Activated CD8-positive, alpha-beta memory T cell treated with anti-CD3 and anti-CD28 coated beads for 36 hours (primary cell): ENCODE measurements around the gene PSEN1. TPM values are rescaled to one million over a fixed set of nuclear protein-coding genes. Genes with fewer than 3 reads are reported as not detected.
"Not testable (repeated sequence)": the region's sequence is repeated elsewhere in the genome, so short reads cannot be mapped to it uniquely, and the experiment has no call there.

Experiments used
- CTCF ChIA-PET: fragments of 350-600 bp; sonication (Branson Sonifier 250); formaldehyde crosslinking; loops from one replicate; lab custom pipeline; 2021; ENCODE audit warnings: antibody characterized with exemption; lab: Charles Lee
- POLR2A ChIA-PET: fragments of 350-600 bp; sonication (Branson Sonifier 250); formaldehyde crosslinking; loops from one replicate; lab custom pipeline; 2021; ENCODE audit warnings: antibody characterized with exemption; lab: Charles Lee
- total RNA-seq, 2 experiments: library from RNA; stranded (reverse); gene quantifications; one replicate each; pipeline ENCODE4 v1.2.3, GENCODE V29; 2021

The PSEN1 gene
- total RNA-seq, 2 experiments from 2014 or later = 26.2 to 30.9 TPM

DNA sequence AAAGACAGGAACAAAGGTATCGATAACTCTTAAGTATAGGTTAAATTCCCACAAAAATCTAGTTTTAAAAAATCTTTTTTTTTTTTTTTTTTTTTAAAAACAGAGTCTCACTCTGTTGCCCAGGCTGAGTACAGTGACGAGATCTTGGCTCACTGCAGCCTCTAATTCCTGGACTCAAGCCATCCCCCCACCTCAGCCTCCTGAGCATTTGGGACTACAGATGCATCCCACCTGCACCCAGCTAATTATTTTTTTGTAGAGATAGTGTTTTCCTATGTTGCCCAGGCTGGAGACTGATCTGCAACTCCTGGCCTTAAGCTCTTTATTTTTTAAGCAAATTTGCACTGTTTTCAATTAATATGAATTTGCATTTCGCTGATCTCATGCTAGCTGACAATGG, 9.8 kb downstream of the PSEN1 start:
- ChIA-PET POLR2A (no interaction called here), CTCF (interaction anchor here (0.7 kb wide), 1 partner anchor 10 kb away, joined by 4 read pairs; no protein-coding TSS in a partner anchor)

DNA sequence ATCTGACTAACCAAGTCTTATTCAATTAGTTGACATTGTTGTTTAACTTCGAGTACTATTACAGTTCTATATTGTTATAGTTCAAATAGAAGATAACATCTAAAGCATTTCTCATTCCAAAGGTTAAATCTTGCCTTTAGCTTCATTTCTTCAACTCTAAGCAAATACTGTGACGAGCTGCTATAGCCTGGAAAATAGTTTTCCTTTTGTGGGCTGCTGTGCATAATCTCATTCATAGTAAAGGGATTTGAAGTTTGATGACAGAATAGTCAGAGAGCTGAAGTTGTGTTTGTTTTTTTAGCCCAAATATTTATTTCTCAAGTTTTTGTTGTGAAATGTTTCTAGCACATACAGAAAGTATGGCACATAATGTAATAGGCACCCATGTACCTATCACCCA, 13.4 kb downstream of the PSEN1 start:
- CTCF ChIA-PET = no interaction called here
- POLR2A ChIA-PET = interaction anchor here (0.7 to 0.9 kb wide), 2 partner anchors 14 to 264 kb away, joined by 3 to 4 read pairs; partner anchors contain the start of gene PSEN1

DNA sequence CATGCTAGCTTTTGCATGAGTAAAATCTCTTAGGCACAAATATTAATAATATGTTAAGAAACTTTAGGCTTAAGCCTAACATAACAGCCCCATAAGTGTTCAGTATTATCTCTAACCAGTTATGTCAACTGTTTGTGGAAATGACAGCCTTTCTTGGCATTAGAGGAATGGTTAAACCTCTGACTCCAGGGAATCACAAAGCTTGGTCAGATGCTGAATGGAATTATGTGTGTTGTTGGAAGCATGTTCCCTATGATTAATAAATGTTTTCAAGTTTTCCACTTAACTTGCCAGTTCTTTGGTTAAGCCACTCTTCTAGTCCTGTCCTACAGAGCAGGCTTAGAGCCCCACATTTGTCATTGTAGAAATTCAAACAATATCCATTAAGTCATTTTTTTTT, 17.0 kb downstream of the PSEN1 start:
- ChIA-PET POLR2A (no interaction called here), CTCF (interaction anchor here (0.6 kb wide), 1 partner anchor 175 kb away, joined by 3 read pairs; no protein-coding TSS in a partner anchor)

- ChIA-PET CTCF (no interaction called here), POLR2A (no interaction called here)
These were observed 25.9 kb downstream of the PSEN1 start for GRCh38 chr14:73162251-73162650.

- POLR2A ChIA-PET = no interaction called here
- CTCF ChIA-PET = no interaction called here
These were observed 30.1 kb downstream of the PSEN1 start for GRCh38 chr14:73166399-73166798.

DNA sequence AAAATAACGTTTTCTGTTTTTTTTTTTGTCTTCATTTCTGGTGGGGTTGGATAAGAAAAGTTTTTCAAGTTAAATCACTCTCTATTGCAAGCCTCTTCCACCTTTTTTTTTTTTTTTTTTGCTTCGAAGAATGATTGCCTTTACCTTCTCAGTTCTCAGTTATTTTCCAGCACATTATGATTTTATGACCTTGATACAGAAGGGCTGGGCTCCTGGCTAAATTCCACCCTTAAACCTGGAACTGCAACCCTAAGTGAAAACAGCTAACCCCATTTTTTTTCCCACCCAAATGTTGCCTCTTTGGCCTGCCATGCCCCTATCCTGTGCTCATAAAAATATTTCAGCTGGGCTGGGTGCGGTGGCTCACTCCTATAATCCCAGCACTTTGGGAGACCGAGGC, 31.4 kb downstream of the PSEN1 start:
- CTCF ChIA-PET = no interaction called here

GRCh38 chr14:73168274-73168673, 32.0 kb downstream of the PSEN1 start:
- ChIA-PET POLR2A (no interaction called here), CTCF (no interaction called here)

More for the DNA sequence above, 31.4 kb downstream of the PSEN1 start:
- POLR2A ChIA-PET = no interaction called here

DNA sequence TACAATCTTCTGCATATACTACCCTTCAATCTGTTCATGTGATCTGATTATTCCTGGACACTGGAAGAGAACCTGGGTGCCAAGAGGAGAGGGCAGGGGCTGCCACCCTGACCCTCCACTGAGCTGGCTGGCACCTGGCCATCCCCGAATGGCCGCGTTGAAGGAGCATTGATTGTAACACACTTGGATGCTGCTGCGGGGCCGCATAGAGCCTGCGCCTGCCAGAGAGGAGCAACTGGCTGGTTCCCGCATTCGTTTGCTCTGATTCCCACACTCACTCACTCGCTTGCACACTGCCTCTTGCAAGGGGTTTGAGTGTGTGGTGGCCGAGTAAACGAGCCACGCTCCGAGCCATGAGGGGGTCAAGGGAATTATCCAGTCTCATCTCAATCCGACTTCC, 32.4 kb downstream of the PSEN1 start:
- POLR2A ChIA-PET = no interaction called here
- CTCF ChIA-PET = interaction anchor here (1.2 kb wide), 1 partner anchor 20 kb away, joined by 3 read pairs; no protein-coding TSS in a partner anchor

DNA sequence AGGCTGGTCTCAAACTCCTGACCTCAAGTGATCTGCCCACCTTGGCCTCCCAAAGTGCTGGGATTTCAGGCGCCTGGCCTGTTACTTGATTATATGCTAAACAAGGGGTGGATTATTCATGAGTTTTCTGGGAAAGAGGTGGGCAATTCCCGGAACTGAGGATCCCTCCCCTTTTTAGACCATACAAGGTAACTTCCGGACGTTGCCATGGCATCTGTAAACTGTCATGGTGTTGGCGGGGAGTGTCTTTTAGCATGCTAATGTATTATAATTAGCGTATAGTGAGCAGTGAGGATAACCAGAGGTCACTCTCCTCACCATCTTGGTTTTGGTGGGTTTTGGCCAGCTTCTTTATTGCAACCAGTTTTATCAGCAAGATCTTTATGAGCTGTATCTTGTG, 33.5 kb downstream of the PSEN1 start:
- POLR2A ChIA-PET = not testable (repeated sequence)
- CTCF ChIA-PET = interaction anchor here (1.2 kb wide), 1 partner anchor 21 kb away, joined by 3 read pairs; no protein-coding TSS in a partner anchor

DNA sequence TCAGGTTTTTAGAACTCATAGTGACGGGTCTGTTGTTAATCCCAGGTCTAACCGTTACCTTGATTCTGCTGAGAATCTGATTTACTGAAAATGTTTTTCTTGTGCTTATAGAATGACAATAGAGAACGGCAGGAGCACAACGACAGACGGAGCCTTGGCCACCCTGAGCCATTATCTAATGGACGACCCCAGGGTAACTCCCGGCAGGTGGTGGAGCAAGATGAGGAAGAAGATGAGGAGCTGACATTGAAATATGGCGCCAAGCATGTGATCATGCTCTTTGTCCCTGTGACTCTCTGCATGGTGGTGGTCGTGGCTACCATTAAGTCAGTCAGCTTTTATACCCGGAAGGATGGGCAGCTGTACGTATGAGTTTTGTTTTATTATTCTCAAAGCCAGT, 34.4 kb downstream of the PSEN1 start:
- POLR2A ChIA-PET = no interaction called here
- CTCF ChIA-PET = interaction anchor here (0.6 kb wide), 1 partner anchor 305 kb away, joined by 3 read pairs; no protein-coding TSS in a partner anchor

GRCh38 chr14:73172500-73172899, 36.2 kb downstream of the PSEN1 start:
- ChIA-PET CTCF (interaction anchor here (0.9 to 1.5 kb wide), 4 partner anchors 145 to 299 kb away, joined by 3 to 6 read pairs (median 4); no protein-coding TSS in a partner anchor), POLR2A (no interaction called here)

DNA sequence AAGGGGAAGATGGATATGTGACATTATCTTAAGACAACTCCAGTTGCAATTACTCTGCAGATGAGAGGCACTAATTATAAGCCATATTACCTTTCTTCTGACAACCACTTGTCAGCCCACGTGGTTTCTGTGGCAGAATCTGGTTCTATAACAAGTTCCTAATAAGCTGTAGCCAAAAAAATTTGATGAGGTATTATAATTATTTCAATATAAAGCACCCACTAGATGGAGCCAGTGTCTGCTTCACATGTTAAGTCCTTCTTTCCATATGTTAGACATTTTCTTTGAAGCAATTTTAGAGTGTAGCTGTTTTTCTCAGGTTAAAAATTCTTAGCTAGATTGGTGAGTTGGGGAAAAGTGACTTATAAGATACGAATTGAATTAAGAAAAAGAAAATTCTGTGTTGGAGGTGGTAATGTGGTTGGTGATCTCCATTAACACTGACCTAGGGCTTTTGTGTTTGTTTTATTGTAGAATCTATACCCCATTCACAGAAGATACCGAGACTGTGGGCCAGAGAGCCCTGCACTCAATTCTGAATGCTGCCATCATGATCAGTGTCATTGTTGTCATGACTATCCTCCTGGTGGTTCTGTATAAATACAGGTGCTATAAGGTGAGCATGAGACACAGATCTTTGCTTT, 36.9 kb downstream of the PSEN1 start:
- ChIA-PET POLR2A (no interaction called here), CTCF (interaction anchor here (0.6 to 1.5 kb wide), 4 partner anchors 145 to 306 kb away, joined by 3 to 6 read pairs (median 3); no protein-coding TSS in a partner anchor)

DNA sequence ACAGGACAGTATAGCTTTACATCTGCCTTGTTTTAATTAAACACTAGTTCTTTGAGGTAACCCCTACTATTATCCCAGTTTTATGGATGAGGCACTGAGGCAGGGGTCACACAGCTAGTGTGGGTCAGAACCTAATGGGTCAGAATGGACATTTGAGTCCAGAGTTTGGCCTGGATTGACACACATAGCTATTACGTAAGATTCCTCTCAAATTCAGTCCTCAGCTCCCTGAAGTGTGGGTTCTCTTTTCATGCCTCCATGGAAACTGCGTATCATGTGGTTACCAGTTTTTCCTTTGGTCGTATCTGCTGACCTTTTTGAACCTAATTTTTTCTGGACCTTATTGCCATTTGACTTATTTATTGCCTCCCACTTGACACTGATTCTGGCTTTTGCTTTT, 40.4 kb downstream of the PSEN1 start:
- ChIA-PET POLR2A (interaction anchor here (0.6 kb wide), 1 partner anchor 1100 kb away, joined by 4 read pairs; no protein-coding TSS in a partner anchor), CTCF (no interaction called here)

GRCh38 chr14:73180385-73180805, 44.1 kb downstream of the PSEN1 start:
- ChIA-PET CTCF (no interaction called here), POLR2A (no interaction called here)

GRCh38 chr14:73180969-73181368, 44.7 kb downstream of the PSEN1 start:
- POLR2A ChIA-PET, CTCF ChIA-PET: not testable (repeated sequence)

DNA sequence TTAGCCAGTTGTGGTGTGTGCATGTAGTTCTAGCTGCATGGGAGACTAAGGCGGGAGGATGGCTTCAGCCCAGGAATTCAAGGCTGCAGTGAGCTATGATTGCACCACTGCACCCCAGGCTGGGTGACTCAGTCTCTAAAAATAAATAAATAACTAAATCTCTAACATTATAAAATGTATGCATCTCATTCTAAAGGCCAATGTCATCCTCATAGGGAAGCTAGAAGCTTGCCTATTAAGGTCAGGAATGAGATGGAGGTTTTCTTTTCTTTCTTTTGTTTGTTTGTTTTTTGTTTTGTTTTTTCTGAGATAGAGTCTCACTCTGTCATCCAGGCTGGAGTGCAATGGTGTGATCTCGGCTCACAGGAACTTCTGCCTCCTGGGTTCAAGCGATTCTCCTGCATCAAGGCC, 52.2 kb downstream of the PSEN1 start:
- ChIA-PET CTCF (no interaction called here), POLR2A (no interaction called here)

DNA sequence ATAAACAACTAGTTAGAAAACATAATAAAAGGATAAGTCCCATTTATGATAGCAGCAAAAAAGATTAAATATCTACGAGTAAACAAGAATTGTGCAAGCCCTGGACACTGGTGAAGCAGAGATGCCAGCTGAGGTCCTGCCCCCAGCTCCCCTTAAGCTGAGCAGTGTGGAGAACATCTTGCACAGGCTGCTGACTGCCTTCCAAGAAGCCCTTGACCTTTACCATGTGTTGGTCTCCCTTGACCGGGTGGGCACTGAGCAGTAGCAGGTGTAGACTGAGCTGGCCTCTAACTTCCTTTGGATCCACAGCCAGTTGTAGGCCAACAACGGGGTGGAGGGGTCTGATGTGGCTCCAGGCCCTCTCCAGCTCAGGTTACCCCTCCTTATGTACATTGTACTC, 53.3 kb downstream of the PSEN1 start:
- ChIA-PET CTCF (no interaction called here), POLR2A (no interaction called here)

- ChIA-PET POLR2A (no interaction called here), CTCF (no interaction called here)
These were observed 55.1 kb downstream of the PSEN1 start for GRCh38 chr14:73191441-73191840.

DNA sequence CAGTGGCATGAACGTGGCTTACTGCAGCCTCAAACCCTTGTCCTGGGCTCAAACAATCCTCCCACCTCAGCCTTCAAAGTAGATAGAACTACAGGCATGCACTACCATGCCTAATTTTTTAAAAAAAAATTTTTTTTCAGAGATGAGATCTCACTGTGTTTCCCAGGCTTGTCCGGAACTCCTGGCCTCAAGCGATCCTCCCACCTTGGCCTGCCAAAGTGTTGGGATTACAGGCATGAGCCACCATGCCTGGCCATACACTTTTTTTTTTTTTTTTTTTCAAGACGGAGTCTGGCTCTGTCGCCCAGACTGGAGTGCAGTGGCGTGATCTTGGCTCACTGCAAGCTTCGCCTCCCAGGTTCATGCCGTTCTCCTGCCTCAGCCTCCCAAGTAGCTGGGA, 58.0 kb downstream of the PSEN1 start:
- POLR2A ChIA-PET, CTCF ChIA-PET: not testable (repeated sequence)

DNA sequence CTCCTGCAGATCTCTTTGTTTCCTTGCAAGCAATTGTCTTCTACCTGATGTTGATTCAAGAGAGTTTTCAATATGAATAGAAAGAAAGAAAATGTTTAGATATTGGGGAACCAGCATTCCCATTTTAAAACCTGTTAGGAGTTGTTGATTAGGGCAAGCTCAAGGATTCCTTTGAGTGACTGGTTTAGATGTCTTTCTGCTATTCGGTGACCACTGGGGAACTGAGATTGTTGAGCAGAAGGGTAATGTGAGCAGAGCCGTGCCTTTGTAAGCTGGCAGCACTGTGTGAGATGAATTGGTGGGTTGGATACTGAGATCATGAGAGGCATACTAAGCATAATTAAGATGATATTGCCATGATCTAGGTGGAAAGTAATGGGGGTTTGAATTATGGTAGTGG, 61.9 kb downstream of the PSEN1 start:
- POLR2A ChIA-PET = no interaction called here
- CTCF ChIA-PET = interaction anchor here (0.7 kb wide), 1 partner anchor 192 kb away, joined by 3 read pairs; no protein-coding TSS in a partner anchor

GRCh38 chr14:73203527-73203926, 67.2 kb downstream of the PSEN1 start:
- ChIA-PET POLR2A (interaction anchor here (0.5 kb wide), 1 partner anchor 9 kb away, joined by 3 read pairs; no protein-coding TSS in a partner anchor), CTCF (interaction anchor here (1.6 kb wide), 1 partner anchor 27 kb away, joined by 3 read pairs; no protein-coding TSS in a partner anchor)
